H1 (cell line): ENCODE measurements around the gene PPIB. TPM values are rescaled to one million over a fixed set of nuclear protein-coding genes. Genes with fewer than 3 reads are reported as not detected.

Source experiments
- CTCF ChIA-PET: fragments of 300-600 bp; sonication (Branson Sonifier 250); formaldehyde crosslinking; loops from one replicate; lab custom pipeline; 2021; ENCODE audit not compliant: partially characterized antibody; lab: Charles Lee
- POLR2A ChIA-PET: fragments of 300-600 bp; sonication (Branson Sonifier 250); formaldehyde crosslinking; loops from one replicate; lab custom pipeline; 2021; ENCODE audit warnings: inconsistent platforms; ENCODE audit not compliant: partially characterized antibody; lab: Charles Lee
- DNase-seq, 2 experiments: peaks; one replicate each; pipeline versions ENCODE4 v3.0.0 to v3.0.0-alpha.2; 2010 to 2022; ENCODE audit warnings: low spot score in 2 of 2, low read depth in 1 of 2, mixed read lengths in 1 of 2
- FAIRE-seq: peaks from 2 replicates; lab custom pipeline; 2011; peaks lifted over from hg19 to GRCh38; lab: Jason Lieb, UNC
- H2AFZ ChIP-seq: 2 replicates; pipeline ENCODE4 v1.8.1; 2012; ENCODE audit warnings: low read length, inconsistent platforms
- H2AK5ac ChIP-seq: 2 replicates; pipeline ENCODE4 v1.6.1; 2013; ENCODE audit warnings: low read depth, low read length
- H2BK120ac ChIP-seq: replicated peaks from 2 replicates; pipeline ENCODE3; 2013; ENCODE audit warnings: low read depth, low read length, inconsistent platforms
- H2BK12ac ChIP-seq: 2 replicates; pipeline ENCODE4 v1.6.1; 2013; ENCODE audit warnings: low read depth, low read length
- H2BK15ac ChIP-seq: 2 replicates; pipeline ENCODE4 v1.6.1; 2013; ENCODE audit warnings: low read length
- H2BK20ac ChIP-seq: 2 replicates; pipeline ENCODE4 v1.6.1; 2013; ENCODE audit warnings: low read length
- H2BK5ac ChIP-seq: 2 replicates; pipeline ENCODE4 v1.6.1; 2013; ENCODE audit warnings: low read depth, low read length
- H3K14ac ChIP-seq: 2 replicates; pipeline ENCODE4 v1.6.1; 2013; ENCODE audit warnings: inconsistent platforms; ENCODE audit not compliant: insufficient read length
- H3K18ac ChIP-seq: 2 replicates; pipeline ENCODE4 v1.6.1; 2013; ENCODE audit warnings: low read length; ENCODE audit errors: extremely low read depth
- H3K23ac ChIP-seq: 2 replicates; pipeline ENCODE4 v1.6.1; 2013; ENCODE audit warnings: inconsistent platforms; ENCODE audit not compliant: insufficient read length
- H3K23me2 ChIP-seq: 2 replicates; pipeline ENCODE4 v1.6.1; 2013; ENCODE audit warnings: low read depth, low read length
- H3K27ac ChIP-seq: 2 replicates; pipeline ENCODE4 v1.6.1; 2011; ENCODE audit warnings: low read depth, low read length, inconsistent platforms
- H3K27me3 ChIP-seq, 4 experiments: replicated peaks in 1 of 4; 1 replicate in 1 of 4; 2 replicates in 3 of 4; pipeline versions ENCODE4 v1.6.1 to v1.8.1; 2011 to 2013; ENCODE audit warnings: low read length in 3 of 4, mild to moderate bottlenecking in 3 of 4, inconsistent platforms in 2 of 4, mixed read lengths in 2 of 4, moderate library complexity in 1 of 4; ENCODE audit not compliant: control insufficient read depth in 3 of 4, insufficient read depth in 3 of 4; ENCODE audit errors: extremely low read depth in 1 of 4
- H3K36me3 ChIP-seq, 4 experiments: 2 replicates each; pipeline versions ENCODE4 v1.6.1 to v1.8.1; 2011 to 2013; ENCODE audit warnings: mild to moderate bottlenecking in 4 of 4, low read length in 3 of 4, moderate library complexity in 2 of 4, control low read depth in 1 of 4, inconsistent platforms in 1 of 4; ENCODE audit not compliant: insufficient read depth in 4 of 4, control insufficient read depth in 2 of 4
- H3K4ac ChIP-seq: replicated peaks from 2 replicates; pipeline ENCODE3; 2013; ENCODE audit warnings: low read length, low read depth, mixed read lengths, inconsistent platforms; ENCODE audit not compliant: insufficient read length
- H3K4me1 ChIP-seq, 4 experiments: replicated peaks in 1 of 4; 1 replicate in 1 of 4; 2 replicates in 3 of 4; pipeline versions ENCODE4 v1.6.1 to v1.8.1; 2011 to 2013; ENCODE audit warnings: low read length in 3 of 4, inconsistent platforms in 2 of 4, mixed read lengths in 1 of 4; ENCODE audit not compliant: insufficient read depth in 4 of 4, control insufficient read depth in 3 of 4
- H3K4me2 ChIP-seq, 2 experiments: 2 replicates each; pipeline versions ENCODE4 v1.6.1 to v1.8.1; 2011 to 2013; ENCODE audit warnings: low read depth in 2 of 2, low read length in 2 of 2, control low read depth in 1 of 2, inconsistent platforms in 1 of 2, mild to moderate bottlenecking in 1 of 2; ENCODE audit not compliant: insufficient read depth in 1 of 2
- H3K4me3 ChIP-seq, 4 experiments: fragments of 200-600, 300-600 bp in 1 of 4; sonication (generic), shearing (Covaris generic), sonication (Bioruptor Twin) in 1 of 4; 2 replicates each; pipeline versions ENCODE4 v1.5.1 to v1.8.1; 2011 to 2016; ENCODE audit warnings: low read length in 4 of 4, low read depth in 3 of 4, control low read depth in 2 of 4, inconsistent platforms in 2 of 4, mild to moderate bottlenecking in 2 of 4, mixed read lengths in 1 of 4, moderate library complexity in 1 of 4; ENCODE audit not compliant: insufficient read depth in 2 of 4; ENCODE audit errors: extremely low read depth in 1 of 4
- H3K56ac ChIP-seq: replicated peaks from 2 replicates; pipeline ENCODE3; 2013; ENCODE audit warnings: low read depth, mild to moderate bottlenecking, mixed read lengths, low read length, inconsistent platforms; ENCODE audit not compliant: insufficient read length
- H3K79me1 ChIP-seq: 2 replicates; pipeline ENCODE4 v1.6.1; 2013; ENCODE audit warnings: low read depth, low read length, control low read depth
- H3K79me2 ChIP-seq, 2 experiments: 2 replicates each; pipeline versions ENCODE4 v1.6.1 to v1.8.1; 2012 to 2013; ENCODE audit warnings: low read length in 2 of 2, mild to moderate bottlenecking in 2 of 2, inconsistent platforms in 1 of 2; ENCODE audit not compliant: insufficient read depth in 2 of 2, control insufficient read depth in 1 of 2
- H3K9ac ChIP-seq, 4 experiments: replicated peaks in 1 of 4; 1 replicate in 1 of 4; 2 replicates in 3 of 4; pipeline versions ENCODE4 v1.6.1 to v1.8.1; 2011 to 2013; ENCODE audit warnings: low read depth in 3 of 4, low read length in 3 of 4, control low read depth in 2 of 4, mild to moderate bottlenecking in 2 of 4, moderate library complexity in 2 of 4, inconsistent platforms in 1 of 4; ENCODE audit errors: extremely low read depth in 1 of 4
- H3K9me3 ChIP-seq, 2 experiments: 2 replicates each; pipeline versions ENCODE4 v1.6.1 to v1.8.1; 2012 to 2013; ENCODE audit warnings: mild to moderate bottlenecking in 2 of 2, moderate library complexity in 2 of 2, control low read depth in 1 of 2, inconsistent platforms in 1 of 2, low read depth in 1 of 2, low read length in 1 of 2, mixed read lengths in 1 of 2; ENCODE audit not compliant: insufficient read depth in 2 of 2
- H4K20me1 ChIP-seq, 2 experiments: replicated peaks in 1 of 2; 2 replicates each; pipeline versions ENCODE3 to v1.8.1; 2011 to 2013; ENCODE audit warnings: inconsistent platforms in 2 of 2, low read length in 2 of 2, mild to moderate bottlenecking in 1 of 2; ENCODE audit not compliant: insufficient read depth in 2 of 2, control insufficient read depth in 1 of 2
- H4K5ac ChIP-seq: 2 replicates; pipeline ENCODE4 v1.6.1; 2013; ENCODE audit warnings: low read length, low read depth, mixed read lengths, inconsistent platforms; ENCODE audit not compliant: insufficient read length
- H4K8ac ChIP-seq: 2 replicates; pipeline ENCODE4 v1.8.0; 2013; ENCODE audit warnings: mild to moderate bottlenecking, moderate library complexity, low read length, inconsistent platforms; ENCODE audit not compliant: insufficient read depth; ENCODE audit errors: extremely low read depth
- H4K91ac ChIP-seq: replicated peaks from 2 replicates; pipeline ENCODE3; 2013; ENCODE audit warnings: low read length, mixed read lengths, inconsistent platforms; ENCODE audit not compliant: insufficient read length
- CREB1 ChIP-seq: IDR thresholded peaks from 2 replicates; pipeline ENCODE4 v1.6.1; 2012; ENCODE audit warnings: inconsistent platforms
- CTBP2 ChIP-seq: IDR thresholded peaks from 2 replicates; pipeline ENCODE4 v1.7.0; 2011; ENCODE audit warnings: borderline replicate concordance, mild to moderate bottlenecking, moderate library complexity, mixed read lengths, low read length; ENCODE audit not compliant: insufficient read depth, insufficient read length
- GTF2F1 ChIP-seq: IDR thresholded peaks from 2 replicates; pipeline ENCODE4 v1.6.1; 2012; ENCODE audit warnings: low read depth, low read length, improper control_type of control experiment, borderline replicate concordance
- KDM4A ChIP-seq: IDR thresholded peaks from one replicate; pipeline ENCODE4 v1.7.1; 2012; ENCODE audit warnings: low read depth, mild to moderate bottlenecking, moderate library complexity, low read length, inconsistent platforms; ENCODE audit not compliant: severe bottlenecking
- SIN3A ChIP-seq, 2 experiments: IDR thresholded peaks in 1 of 2; conservative IDR thresholded peaks in 1 of 2; 2 replicates each; pipeline ENCODE4 v1.6.1; 2011 to 2012; ENCODE audit warnings: low read length in 2 of 2, improper control_type of control experiment in 1 of 2, low read depth in 1 of 2, mild to moderate bottlenecking in 1 of 2
- SRF ChIP-seq: IDR thresholded peaks from 2 replicates; pipeline ENCODE4 v1.6.1; 2011; ENCODE audit warnings: mild to moderate bottlenecking, low read depth, low read length, moderate library complexity
- ZNF274 ChIP-seq: IDR thresholded peaks from 2 replicates; pipeline ENCODE4 v1.7.0; 2012; ENCODE audit warnings: low read length, borderline replicate concordance; ENCODE audit errors: extremely low read depth
- WGBS, 2 experiments: shearing (Covaris generic) in 1 of 2; methylation state at CpG; one replicate each; pipeline versions ENCODE4 v1.1.6 to v1.1.7; 2013 to 2015; ENCODE audit warnings: low lambda C conversion rate in 2 of 2, mixed read lengths in 2 of 2, inconsistent platforms in 1 of 2, low coverage in 1 of 2, missing lambda C conversion rate in 1 of 2; ENCODE audit not compliant: insufficient replicate concordance in 2 of 2, insufficient coverage in 1 of 2, insufficient read length in 1 of 2; ENCODE audit errors: extremely low coverage in 1 of 2, missing lambda C conversion rate in 1 of 2; 5-methylcytosine and 5-hydroxymethylcytosine counted together
- polyA plus RNA-seq, 7 experiments: library from polyadenylated mRNA; depleted of rRNA in 3 of 7; stranded (reverse) in 5 of 7; unstranded in 2 of 7; fragments of >200 nt in 5 of 7; fragments of 200-250 nt in 2 of 7; gene quantifications; 1 replicate in 5 of 7; 2 replicates in 1 of 7; 4 replicates in 1 of 7; pipeline versions ENCODE4 v1.2.1 to v1.2.3, GENCODE V29; 2011 to 2013; ENCODE audit warnings: missing spikeins in 2 of 7, mixed read lengths in 2 of 7
- total RNA-seq: library from RNA; stranded (reverse); fragmentation: NEBNext Ultra II Directional; extraction: Animal tissue kit (Norgen Biotek cat#: 25700); gene quantifications from 2 replicates; pipeline ENCODE4 v1.2.1, GENCODE V29; 2021
- TF ChIP-seq, protein P1 (sequence below): IDR thresholded peaks from 2 replicates; pipeline ENCODE4 v1.6.1; 2011; ENCODE audit warnings: low read length, improper control_type of control experiment
- TF ChIP-seq, protein P2 (sequence below): IDR thresholded peaks from 2 replicates; pipeline ENCODE4 v1.6.1; 2012; ENCODE audit warnings: inconsistent platforms

PPIB gene
- total and polyA plus RNA-seq, 2 of the 8 experiments (the other 6 are each of a cell fraction or from before 2014, with no cell fraction given) = 558 to 579 TPM

DNA sequence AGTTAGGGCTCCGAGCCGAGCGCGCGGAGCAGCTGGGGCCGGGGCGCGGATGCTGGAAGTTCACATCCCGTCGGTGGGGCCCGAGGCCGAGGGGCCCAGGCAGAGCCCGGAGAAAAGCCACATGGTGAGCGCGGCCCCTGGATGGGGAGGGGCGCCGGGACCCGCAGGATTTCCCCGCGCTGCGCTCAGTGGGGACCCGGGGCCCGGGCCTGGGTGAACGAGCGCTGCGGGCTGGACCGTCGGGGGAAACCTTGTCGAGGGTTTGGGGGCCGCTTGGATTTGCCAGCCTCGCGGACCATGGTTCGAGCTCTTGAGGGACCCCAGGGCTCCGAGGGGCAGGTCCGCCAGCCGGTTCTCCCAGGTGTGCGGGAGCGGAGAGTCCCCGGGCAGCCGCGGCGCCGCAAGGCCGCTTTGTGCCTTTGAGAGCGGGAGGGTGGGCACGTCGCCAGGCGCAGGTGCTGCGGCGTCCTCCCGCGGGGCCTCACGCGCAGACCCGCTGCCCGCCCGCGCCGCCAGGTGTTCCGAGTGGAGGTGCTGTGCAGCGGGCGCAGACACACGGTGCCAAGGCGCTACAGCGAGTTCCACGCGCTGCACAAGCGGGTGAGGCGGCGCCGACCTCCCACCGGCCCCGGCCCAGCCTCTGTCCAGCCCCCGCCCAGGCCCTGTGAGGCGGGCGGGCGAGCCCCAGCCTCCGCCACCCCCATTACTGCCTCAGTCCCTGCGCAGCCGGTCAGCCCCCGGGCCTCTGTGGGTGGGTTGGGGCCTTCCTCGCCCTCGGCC lies 10.9 kb downstream of the PPIB start, which contains the start of gene SNX22:
Gene SNX22 (plus strand): TSS at position 5 of the 780 bp plus-strand sequence. CDS start 45 bp downstream, at position 50.
- no peak within 1 kb of the TSS for H2BK20ac ChIP-seq
- peak within 1 kb of the TSS; percentile 99; the same call in 1 of the 2 replicates for H2AFZ ChIP-seq
- peak within 1 kb of the TSS; percentile 27 for H3K56ac ChIP-seq
- H3K23me2 ChIP-seq = peaks cover 9% of the 10 kb centered on the region; the same call in 1 of the 2 replicates
- no peak within 1 kb of the TSS for H2BK5ac ChIP-seq
- CTCF ChIA-PET = interaction anchor here (0.6 to 3.2 kb wide), 4 partner anchors 10 to 374 kb away, joined by 3 to 23 read pairs (median 8); partner anchors contain the start of gene PPIB
- H3K27ac ChIP-seq = no peak within 1 kb of the TSS
- POLR2A ChIA-PET = interaction anchor here (0.6 to 3.0 kb wide), 5 partner anchors 11 to 534 kb away, joined by 3 to 34 read pairs (median 4); partner anchors contain the start of genes CIAO2A and PPIB
- H3K4me3 ChIP-seq = peak within 1 kb of the TSS; percentile 54 to 93 (median 74)
- H3K23ac ChIP-seq = no peak within 1 kb of the TSS
- peaks cover 0 to 18% (median 14%) of the 10 kb centered on the region in 4 experiments; a peak in 5 of 7 replicates for H3K27me3 ChIP-seq
- H3K79me1 ChIP-seq = no peaks in the 10 kb centered on the region
- no peaks in the 10 kb centered on the region for H3K79me2 ChIP-seq
- H2BK12ac ChIP-seq = no peak within 1 kb of the TSS
- H3K14ac ChIP-seq = no peak within 1 kb of the TSS
- H3K4ac ChIP-seq = no peak within 1 kb of the TSS
- H4K8ac ChIP-seq = peak within 1 kb of the TSS; percentile 41
- H3K18ac ChIP-seq = peak within 1 kb of the TSS; percentile 71
- no peak within 1 kb of the TSS for H2AK5ac ChIP-seq
- peak within 1 kb of the TSS; percentile 92; the same call in 1 of the 2 replicates for H2BK15ac ChIP-seq
- H4K20me1 ChIP-seq = peaks cover 10 to 12% of the 10 kb centered on the region in 2 experiments
- H3K36me3 ChIP-seq = peaks cover 11 to 21% (median 15%) of the 10 kb centered on the region in 4 experiments; a peak in 7 of 8 replicates
- DNase-seq (peak in 1 of 2 experiments; percentile 78), FAIRE-seq (no peak)
- H3K4me1 ChIP-seq = peaks cover 0 to 12% (median 8%) of the 10 kb centered on the region in 4 experiments; a peak in 6 of 7 replicates
- H4K5ac ChIP-seq = no peak within 1 kb of the TSS
- no peak within 1 kb of the TSS for H4K91ac ChIP-seq
- no peak within 1 kb of the TSS for H2BK120ac ChIP-seq
- peak within 1 kb of the TSS in 3 of 4 experiments; percentile 20 to 89 (median 46); a peak in 4 of 7 replicates for H3K9ac ChIP-seq
- no peaks in the 10 kb centered on the region for H3K9me3 ChIP-seq
- 1% methylated on average over 45 of the region's 83 CpGs; no CpG with 5 or more reads in 1 of the 2 experiments for WGBS, 2 experiments
- H3K4me2 ChIP-seq = peak within 1 kb of the TSS; percentile 61 to 99
- no peak for TF ChIP-seq ZNF274
- TF ChIP-seq, protein P1, sequence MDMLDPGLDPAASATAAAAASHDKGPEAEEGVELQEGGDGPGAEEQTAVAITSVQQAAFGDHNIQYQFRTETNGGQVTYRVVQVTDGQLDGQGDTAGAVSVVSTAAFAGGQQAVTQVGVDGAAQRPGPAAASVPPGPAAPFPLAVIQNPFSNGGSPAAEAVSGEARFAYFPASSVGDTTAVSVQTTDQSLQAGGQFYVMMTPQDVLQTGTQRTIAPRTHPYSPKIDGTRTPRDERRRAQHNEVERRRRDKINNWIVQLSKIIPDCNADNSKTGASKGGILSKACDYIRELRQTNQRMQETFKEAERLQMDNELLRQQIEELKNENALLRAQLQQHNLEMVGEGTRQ = no peak
- TF ChIP-seq SRF = no peak
- no peak for TF ChIP-seq CREB1
- no peak for TF ChIP-seq GTF2F1
- TF ChIP-seq, protein P2, sequence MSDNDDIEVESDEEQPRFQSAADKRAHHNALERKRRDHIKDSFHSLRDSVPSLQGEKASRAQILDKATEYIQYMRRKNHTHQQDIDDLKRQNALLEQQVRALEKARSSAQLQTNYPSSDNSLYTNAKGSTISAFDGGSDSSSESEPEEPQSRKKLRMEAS = peak; percentile 22; the same call in 1 of the 2 replicates
- TF ChIP-seq CTBP2 = no peak
- no peak; a peak in 1 of 4 replicates for TF ChIP-seq SIN3A (conservative IDR thresholded peaks at IDR 0.05 in 1 of 2, IDR thresholded peaks at IDR 0.05 in 1 of 2; ENCODE audit: low read depth in 1 of 2, low read length in 2 of 2)
- TF ChIP-seq KDM4A = peak; percentile 73
